Esophagus squamous epithelium (tissue), 4 donors: Measurements from ENCODE around the gene DCAF6.

Experiments
- CTCF ChIP-seq, 6 experiments: fragments of 450-650 bp in 4 of 6; fragments of 200-600 bp in 2 of 6; sonication (generic) in 2 of 6; IDR thresholded peaks; one replicate each; pipeline ENCODE4 v1.5.1; 2016 to 2019; ENCODE audit warnings: antibody characterized with exemption in 6 of 6, mild to moderate bottlenecking in 4 of 6, moderate library complexity in 4 of 6
- POLR2A ChIP-seq, 4 donors: fragments of 450-650 bp; IDR thresholded peaks; one replicate each; pipeline ENCODE4 v1.6.1; 2017; ENCODE audit warnings: antibody characterized with exemption in 4 of 4, mild to moderate bottlenecking in 4 of 4, moderate library complexity in 3 of 4

- no peak for TF ChIP-seq CTCF (IDR thresholded peaks at IDR 0.05)
- TF ChIP-seq POLR2A (IDR thresholded peaks at IDR 0.05) = no peak
These were observed 178.4 kb downstream of the DCAF6 start for GRCh38 chr1:168114845-168115244.
